Erythroblast (primary cell): Measurements from ENCODE around the gene ETS1.

Experiments used
- GATA1 ChIP-seq: IDR thresholded peaks from 2 replicates; pipeline ENCODE4 v1.6.1; 2011; ENCODE audit warnings: low read depth, mild to moderate bottlenecking, control low read depth, low read length, moderate library complexity
- POLR2A ChIP-seq: IDR thresholded peaks from 2 replicates; pipeline ENCODE4 v1.6.1; 2011; ENCODE audit warnings: mild to moderate bottlenecking, low read length

DNA sequence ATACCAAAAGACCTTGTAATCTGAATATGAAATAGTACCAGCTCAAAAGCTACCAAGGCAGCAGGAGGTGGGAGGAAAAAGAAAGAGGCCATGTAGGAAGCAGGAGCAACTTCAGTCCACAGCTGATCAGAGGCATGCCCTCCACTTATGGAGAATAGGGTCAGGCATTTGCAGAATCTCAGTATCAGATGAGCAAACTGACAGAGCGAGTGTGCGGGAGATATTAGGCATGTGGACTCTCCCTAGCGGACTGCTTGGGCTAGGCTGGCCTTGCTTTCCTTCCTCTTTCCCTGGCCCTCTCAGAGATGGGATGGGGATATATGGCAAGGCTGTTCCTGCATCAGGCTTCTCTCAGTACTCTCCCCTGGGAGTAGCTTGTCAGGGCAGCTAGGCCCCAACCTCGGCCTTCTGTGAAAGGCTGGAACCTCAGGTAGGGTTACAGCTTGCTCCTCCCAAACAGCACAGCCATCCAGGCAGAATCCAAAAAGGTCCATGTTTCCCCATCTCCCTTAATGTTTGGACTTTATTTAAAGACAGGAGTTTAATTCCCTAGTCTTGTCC is 37.0 kb downstream of the ETS1 start:
- no peak for TF ChIP-seq POLR2A
- TF ChIP-seq GATA1 = no peak
